ENCODE results near the gene SETD6.
A peak's percentile ranks its signal among the peaks of the same experiment; 100 is the strongest.

- peak; percentile 73 to 77 (median 74) for TF ChIP-seq CTCF (IDR thresholded peaks at IDR 0.05)
- no peak for TF ChIP-seq POLR2A (IDR thresholded peaks at IDR 0.05)
These were observed 3.1 kb upstream of the SETD6 start for GRCh38 chr16:58511933-58512815.

Data from testis (tissue), 2 donors.